K562 (cell line): ENCODE data around the gene TBC1D7. TPM values are rescaled to one million over a fixed set of nuclear protein-coding genes. Genes with fewer than 3 reads are reported as not detected.

Experiments
- ASH1L ChIP-seq: fragments of 450-650 bp; IDR thresholded peaks from 2 replicates; pipeline ENCODE4 v1.6.1; 2018; ENCODE audit warnings: borderline replicate concordance, mild to moderate bottlenecking, low read depth; ENCODE audit not compliant: partially characterized antibody
- BCLAF1 ChIP-seq, 2 experiments: fragments of 450-650 bp in 1 of 2; IDR thresholded peaks; 2 replicates each; pipeline ENCODE4 v1.6.1; 2011 to 2017; ENCODE audit warnings: low read depth in 2 of 2, antibody characterized with exemption in 1 of 2, borderline replicate concordance in 1 of 2, low read length in 1 of 2, mild to moderate bottlenecking in 1 of 2, mixed read lengths in 1 of 2; ENCODE audit not compliant: control insufficient read depth in 1 of 2
- BHLHE40 ChIP-seq: IDR thresholded peaks from 2 replicates; pipeline ENCODE4 v1.6.1; 2011; ENCODE audit warnings: low read length, improper control_type of control experiment
- BMI1 ChIP-seq: fragments of 150-350 bp; IDR thresholded peaks from 2 replicates; pipeline ENCODE4 v1.6.1; 2014; ENCODE audit warnings: low read length
- ETV1 ChIP-seq: fragments of 450-650 bp; conservative IDR thresholded peaks from 2 replicates; pipeline ENCODE4 v1.6.1; 2016; ENCODE audit warnings: missing genetic modification characterization, control low read depth, low read depth, missing compliant biosample characterization
- GATAD2B ChIP-seq: fragments of 450-650 bp; IDR thresholded peaks from 2 replicates; pipeline ENCODE4 v1.6.1; 2017; ENCODE audit warnings: mild to moderate bottlenecking, borderline replicate concordance
- HDAC2 ChIP-seq: fragments of 450-650 bp; IDR thresholded peaks from 2 replicates; pipeline ENCODE4 v1.6.1; 2016; ENCODE audit warnings: mild to moderate bottlenecking
- HDAC3 ChIP-seq: fragments of 450-650 bp; IDR thresholded peaks from 2 replicates; pipeline ENCODE4 v1.6.1; 2018; ENCODE audit warnings: borderline replicate concordance, mild to moderate bottlenecking, moderate library complexity; ENCODE audit not compliant: partially characterized antibody
- MBD2 ChIP-seq: sonication (generic); IDR thresholded peaks from 2 replicates; pipeline ENCODE4 v1.6.1; 2016; ENCODE audit warnings: low read depth, borderline replicate concordance
- MYC ChIP-seq, 2 experiments: fragments of 250-450 bp in 1 of 2; sonication (Bioruptor Pico) in 1 of 2; IDR thresholded peaks; 2 replicates each; pipeline versions ENCODE4 v1.5.1 to v1.6.1; 2012 to 2021; ENCODE audit warnings: low read depth in 2 of 2, borderline replicate concordance in 1 of 2, improper control_type of control experiment in 1 of 2, low read length in 1 of 2, mild to moderate bottlenecking in 1 of 2, moderate library complexity in 1 of 2
- NCOA2 ChIP-seq, 2 experiments: fragments of 450-650 bp; IDR thresholded peaks; 2 replicates each; pipeline ENCODE4 v1.6.1; 2018; ENCODE audit warnings: mild to moderate bottlenecking in 2 of 2, moderate library complexity in 1 of 2; ENCODE audit not compliant: partially characterized antibody in 2 of 2
- NR1H2 ChIP-seq: sonication (generic); formaldehyde crosslinking; IDR thresholded peaks from 2 replicates; pipeline ENCODE4 v1.4.0; 2020; ENCODE audit warnings: mild to moderate bottlenecking, missing genetic modification reagents
- PHF20 ChIP-seq: fragments of 450-650 bp; IDR thresholded peaks from 2 replicates; pipeline ENCODE4 v1.6.1; 2018; ENCODE audit not compliant: partially characterized antibody
- PHF21A ChIP-seq: fragments of 450-650 bp; IDR thresholded peaks from 2 replicates; pipeline ENCODE4 v1.6.1; 2017; ENCODE audit warnings: low read depth, borderline replicate concordance
- TAL1 ChIP-seq: fragments of 450-650 bp; IDR thresholded peaks from 2 replicates; pipeline ENCODE4 v1.6.1; 2016; ENCODE audit warnings: mild to moderate bottlenecking
- TEAD4 ChIP-seq, 2 experiments: sonication (generic) in 1 of 2; formaldehyde crosslinking in 1 of 2; IDR thresholded peaks; 2 replicates each; pipeline versions ENCODE4 v1.6.1 to v1.8.0; 2012 to 2022; ENCODE audit warnings: borderline replicate concordance in 1 of 2, inconsistent platforms in 1 of 2, low read length in 1 of 2, mild to moderate bottlenecking in 1 of 2, missing genetic modification reagents in 1 of 2
- ZFP30 ChIP-seq: fragments of 250-450 bp; sonication (Bioruptor Pico); IDR thresholded peaks from 2 replicates; pipeline ENCODE4 v1.8.0; 2022; ENCODE audit warnings: moderate library complexity, mild to moderate bottlenecking, inconsistent platforms, borderline replicate concordance
- ZMIZ1 ChIP-seq, 2 experiments: fragments of 150-350 bp in 1 of 2; IDR thresholded peaks; 2 replicates each; pipeline ENCODE4 v1.6.1; 2012 to 2016; ENCODE audit warnings: low read depth in 2 of 2, low read length in 2 of 2, mild to moderate bottlenecking in 1 of 2, moderate library complexity in 1 of 2
- ZNF23 ChIP-seq: fragments of 250-450 bp; sonication (Bioruptor Pico); IDR thresholded peaks from 2 replicates; pipeline ENCODE4 v1.4.0; 2020; ENCODE audit warnings: mild to moderate bottlenecking
- polyA plus RNA-seq, 8 experiments: library from polyadenylated mRNA; depleted of rRNA in 4 of 8; stranded (reverse) in 5 of 8; unstranded in 3 of 8; fragments of >200 nt; fragmentation: Nextera tagmentation in 2 of 8; fragmentation: Illumina TruSeq in 1 of 8; extraction: Ambion mirVana in 2 of 8; extraction: Trizol in 1 of 8; gene quantifications; 2 replicates each; pipeline versions ENCODE4 v1.2.1 to v1.2.3, GENCODE V29; 2011 to 2014; ENCODE audit warnings: inconsistent platforms in 1 of 8, missing spikeins in 1 of 8
- total RNA-seq, 7 experiments: library from RNA; depleted of rRNA in 6 of 7; stranded (reverse); fragments of >200 nt in 6 of 7; fragmentation: Illumina TruSeq in 2 of 7; extraction: Trizol in 2 of 7; gene quantifications; 2 replicates each; pipeline versions ENCODE4 v1.2.1 to v1.2.3, GENCODE V29; 2011 to 2021; ENCODE audit warnings: low replicate concordance in 1 of 7

Gene TBC1D7
- total and polyA plus RNA-seq, 9 of the 15 experiments (the other 6 are each of a cell fraction or from before 2014, with no cell fraction given), result 49.4 to 107 (median 61.1) TPM

GRCh38 chr6:13355043-13355945 is 27.0 kb upstream of the TBC1D7 start (continued):
- TF ChIP-seq NR1H2 (CRISPR knock-in tag), result no peak
- TF ChIP-seq PHF20, result no peak
- TF ChIP-seq ZFP30 (CRISPR knock-in tag), result no peak
- peak; percentile 86 for TF ChIP-seq HDAC3
- peak; percentile 99 for TF ChIP-seq TEAD4 (IDR thresholded peaks at IDR 0.05; ENCODE audit: low read length)
- peak; percentile 90; the same call in 1 of the 2 replicates for TF ChIP-seq TEAD4 (CRISPR knock-in tag; IDR thresholded peaks at IDR 0.05; ENCODE audit: borderline replicate concordance)
- TF ChIP-seq TAL1, result peak; percentile 83
- no peak for TF ChIP-seq ETV1 (tag)
- TF ChIP-seq BMI1, result no peak
- peak; percentile 51; the same call in 1 of the 2 replicates for TF ChIP-seq MBD2
- TF ChIP-seq ZMIZ1 (IDR thresholded peaks at IDR 0.05; ENCODE audit: low read depth in 2 of 2, low read length in 2 of 2), result peak in 1 of 2 experiments; percentile 63; a peak in 1 of 4 replicates
- no peak; the same call in 1 of the 2 replicates for TF ChIP-seq GATAD2B
- 0 out of 2 replicates have a peak, but pooled peaks have one; percentile 34 for TF ChIP-seq MYC (IDR thresholded peaks at IDR 0.05; ENCODE audit: low read depth, low read length)
- TF ChIP-seq MYC (CRISPR knock-in tag; IDR thresholded peaks at IDR 0.05; ENCODE audit: borderline replicate concordance, low read depth), result no peak
- TF ChIP-seq NCOA2 (IDR thresholded peaks at IDR 0.05; ENCODE audit: partially characterized antibody in 2 of 2), result peak in 1 of 2 experiments; percentile 56
- TF ChIP-seq BCLAF1 (IDR thresholded peaks at IDR 0.05; ENCODE audit: borderline replicate concordance in 1 of 2, control insufficient read depth in 1 of 2, low read depth in 2 of 2, low read length in 1 of 2), result 0 out of 4 replicates have a peak, but pooled peaks of 1 of the 2 experiments have one; percentile 41
- no peak for TF ChIP-seq BHLHE40
- peak; percentile 97 for TF ChIP-seq HDAC2
- TF ChIP-seq ASH1L, result no peak
- TF ChIP-seq ZNF23 (CRISPR knock-in tag), result no peak
- no peak for TF ChIP-seq PHF21A
